ENCODE data around the gene HES5. TPM values are rescaled to one million over a fixed set of nuclear protein-coding genes. Genes with fewer than 3 reads are reported as not detected.

The HES5 gene
- total RNA-seq, 1 donor from 2014 or later, result not detected

DNA sequence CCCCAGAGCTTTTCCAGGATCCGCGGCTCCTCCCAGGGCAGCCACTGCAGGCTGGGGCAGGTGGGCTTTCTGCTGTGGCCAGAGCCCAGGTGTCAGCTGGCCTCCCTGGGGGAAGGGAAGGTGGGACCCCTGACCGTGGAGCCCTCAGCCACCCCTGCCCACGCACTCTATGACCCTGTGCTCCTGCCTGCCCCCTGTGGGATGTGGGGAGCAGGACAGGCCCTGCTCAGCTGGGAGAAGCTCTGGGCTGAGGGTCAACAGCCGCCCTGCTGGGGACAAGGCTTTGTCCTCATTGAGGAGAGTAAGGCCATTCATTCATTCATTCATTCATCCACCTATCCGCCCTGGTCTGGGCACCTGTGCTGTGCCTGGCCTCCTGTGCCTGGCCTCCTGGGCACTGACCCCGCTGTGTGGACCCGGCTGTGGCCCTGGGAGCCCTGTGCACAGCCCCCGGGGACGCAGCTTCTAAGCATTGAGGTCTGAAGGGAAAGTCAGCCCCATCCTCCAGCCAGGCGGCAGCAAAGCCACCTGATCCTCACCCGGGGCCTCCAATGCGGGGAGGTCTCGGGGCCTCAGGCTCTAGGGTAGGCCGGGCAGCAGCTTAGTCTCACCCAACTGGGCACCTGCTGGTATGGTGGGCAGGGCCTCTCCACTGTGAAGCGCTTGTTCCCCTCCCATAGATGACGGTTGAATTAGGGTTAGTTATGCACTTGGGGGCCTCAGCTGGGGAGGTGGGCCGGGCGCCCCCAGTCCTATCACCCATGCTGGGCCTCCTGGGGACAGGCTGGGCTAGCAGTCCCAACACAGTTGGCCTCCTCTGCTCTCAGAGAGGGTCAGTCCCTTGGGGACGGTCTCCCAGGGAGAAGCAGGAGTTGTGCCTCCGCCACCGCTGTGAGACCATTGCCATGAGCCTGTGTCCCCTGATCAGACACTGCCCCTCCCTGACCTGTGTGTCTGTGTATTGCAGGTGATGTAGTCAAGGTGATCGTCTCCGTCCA, 32.1 kb upstream of the HES5 start:
- H3K27ac Mint-ChIP-seq, result no peak overlapping the region
- TF ChIP-seq, protein P1, sequence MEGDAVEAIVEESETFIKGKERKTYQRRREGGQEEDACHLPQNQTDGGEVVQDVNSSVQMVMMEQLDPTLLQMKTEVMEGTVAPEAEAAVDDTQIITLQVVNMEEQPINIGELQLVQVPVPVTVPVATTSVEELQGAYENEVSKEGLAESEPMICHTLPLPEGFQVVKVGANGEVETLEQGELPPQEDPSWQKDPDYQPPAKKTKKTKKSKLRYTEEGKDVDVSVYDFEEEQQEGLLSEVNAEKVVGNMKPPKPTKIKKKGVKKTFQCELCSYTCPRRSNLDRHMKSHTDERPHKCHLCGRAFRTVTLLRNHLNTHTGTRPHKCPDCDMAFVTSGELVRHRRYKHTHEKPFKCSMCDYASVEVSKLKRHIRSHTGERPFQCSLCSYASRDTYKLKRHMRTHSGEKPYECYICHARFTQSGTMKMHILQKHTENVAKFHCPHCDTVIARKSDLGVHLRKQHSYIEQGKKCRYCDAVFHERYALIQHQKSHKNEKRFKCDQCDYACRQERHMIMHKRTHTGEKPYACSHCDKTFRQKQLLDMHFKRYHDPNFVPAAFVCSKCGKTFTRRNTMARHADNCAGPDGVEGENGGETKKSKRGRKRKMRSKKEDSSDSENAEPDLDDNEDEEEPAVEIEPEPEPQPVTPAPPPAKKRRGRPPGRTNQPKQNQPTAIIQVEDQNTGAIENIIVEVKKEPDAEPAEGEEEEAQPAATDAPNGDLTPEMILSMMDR (IDR thresholded peaks at IDR 0.05; ENCODE audit: unreplicated experiment), result no peak
- H3K27me3 Mint-ChIP-seq (ENCODE audit: low read depth), result peaks cover 4% of the 10 kb centered on the region
- no peaks in the 10 kb centered on the region for H3K36me3 Mint-ChIP-seq
- no peak overlapping the region for H3K4me3 Mint-ChIP-seq
- no peak for DNase-seq (ENCODE audit: low spot score in 2 of 2, unreplicated experiment in 2 of 2)
- no peaks in the 10 kb centered on the region for H3K9me3 Mint-ChIP-seq
- no peaks in the 10 kb centered on the region for H3K4me1 Mint-ChIP-seq

- Mint-ChIP-seq H3K4me1 (peaks cover 1% of the 10 kb centered on the region), H3K27ac (no peak overlapping the region), H3K36me3 (no peaks in the 10 kb centered on the region), H3K27me3 (ENCODE audit: low read depth) (peaks cover 7% of the 10 kb centered on the region), H3K4me3 (no peak overlapping the region), H3K9me3 (no peaks in the 10 kb centered on the region)
- DNase-seq (ENCODE audit: low spot score in 2 of 2, unreplicated experiment in 2 of 2), result no peak
- TF ChIP-seq, protein P1 (IDR thresholded peaks at IDR 0.05; ENCODE audit: unreplicated experiment), result no peak
Observed at GRCh38 chr1:2561446-2561845, 31.4 kb upstream of the HES5 start.

GRCh38 chr1:2560299-2561073, 30.4 kb upstream of the HES5 start:
- Mint-ChIP-seq H3K9me3 (no peaks in the 10 kb centered on the region), H3K4me3 (no peak overlapping the region), H3K27me3 (ENCODE audit: low read depth) (peaks cover 7% of the 10 kb centered on the region), H3K4me1 (peaks cover 4% of the 10 kb centered on the region), H3K36me3 (no peaks in the 10 kb centered on the region), H3K27ac (no peak overlapping the region)
- DNase-seq (ENCODE audit: low spot score in 2 of 2, unreplicated experiment in 2 of 2), result no peak
- TF ChIP-seq, protein P1 (IDR thresholded peaks at IDR 0.05; ENCODE audit: unreplicated experiment), result no peak

DNA sequence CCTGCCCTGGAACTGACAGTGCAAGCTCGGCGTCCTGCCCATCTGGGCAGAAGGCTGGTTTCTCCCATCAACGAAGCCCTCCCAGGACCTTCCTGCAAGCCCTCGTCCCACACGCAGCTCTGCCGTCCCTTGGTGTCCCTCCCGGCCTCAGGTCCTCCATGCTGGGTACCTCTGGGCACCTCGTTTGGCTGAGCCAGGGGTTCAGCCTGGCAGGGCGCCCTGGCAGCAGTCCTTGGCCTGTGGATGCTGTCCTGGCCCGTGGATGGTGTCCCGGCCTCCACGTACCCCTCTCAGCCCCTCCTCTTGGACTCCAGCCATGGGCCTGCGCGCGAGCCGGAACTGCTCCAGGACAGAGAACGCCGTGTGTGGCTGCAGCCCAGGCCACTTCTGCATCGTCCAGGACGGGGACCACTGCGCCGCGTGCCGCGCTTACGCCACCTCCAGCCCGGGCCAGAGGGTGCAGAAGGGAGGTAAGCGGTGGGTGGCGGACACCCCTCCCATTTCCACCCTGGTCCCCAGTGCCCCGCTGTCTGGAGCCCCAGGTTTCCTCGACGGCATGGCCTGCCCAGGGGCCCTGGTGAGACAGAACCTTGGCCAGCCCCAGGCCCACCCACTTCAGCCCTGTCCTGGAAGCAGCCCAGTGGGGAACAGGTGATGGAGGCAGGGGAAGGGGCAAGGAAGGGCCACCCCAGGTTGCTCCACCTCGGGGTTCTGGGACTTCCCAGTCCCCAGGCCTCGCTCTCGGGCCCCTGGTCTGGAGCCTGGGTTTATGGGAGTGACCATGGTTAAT, 29.6 kb upstream of the HES5 start:
- peaks cover 4% of the 10 kb centered on the region for H3K4me1 Mint-ChIP-seq
- TF ChIP-seq, protein P1 (IDR thresholded peaks at IDR 0.05; ENCODE audit: unreplicated experiment), result no peak
- no peak overlapping the region for H3K4me3 Mint-ChIP-seq
- H3K27ac Mint-ChIP-seq, result no peak overlapping the region
- DNase-seq (ENCODE audit: low spot score in 2 of 2, unreplicated experiment in 2 of 2), result no peak
- no peaks in the 10 kb centered on the region for H3K36me3 Mint-ChIP-seq
- H3K9me3 Mint-ChIP-seq, result no peaks in the 10 kb centered on the region
- H3K27me3 Mint-ChIP-seq (ENCODE audit: low read depth), result peaks cover 7% of the 10 kb centered on the region

GRCh38 chr1:2558861-2559260, 28.8 kb upstream of the HES5 start:
- Mint-ChIP-seq H3K27me3 (ENCODE audit: low read depth) (peaks cover 7% of the 10 kb centered on the region), H3K27ac (no peak overlapping the region), H3K36me3 (no peaks in the 10 kb centered on the region), H3K4me1 (peaks cover 4% of the 10 kb centered on the region), H3K9me3 (no peaks in the 10 kb centered on the region), H3K4me3 (no peak overlapping the region)
- DNase-seq (ENCODE audit: low spot score in 2 of 2, unreplicated experiment in 2 of 2), result no peak
- TF ChIP-seq, protein P1 (IDR thresholded peaks at IDR 0.05; ENCODE audit: unreplicated experiment), result no peak
